ENCODE results near the gene ZBTB7C. TPM values are rescaled to one million over a fixed set of nuclear protein-coding genes. Genes with fewer than 3 reads are reported as not detected.

ZBTB7C gene
- polyA plus RNA-seq, 2 of the 4 experiments (the other 2 are of a cell fraction), result 0.10 to 0.12 TPM

GRCh38 chr18:48419277-48420022 is 10.3 kb upstream of the ZBTB7C start:
- no peak for ATAC-seq
- POLR2A ChIA-PET, result no interaction called here
- 67% methylated on average over 10 of the region's 10 CpGs for WGBS (ENCODE audit: missing lambda C conversion rate)

More at GRCh38 chr18:48419277-48420022, 10.3 kb upstream of the ZBTB7C start:
- Histone ChIP-seq H3K4me1 (no peaks in the 10 kb centered on the region), H3K9me3 (no peaks in the 10 kb centered on the region), H3K4me2 (no peak overlapping the region), H3K27ac (no peak overlapping the region), H3K4me3 (no peak overlapping the region)
- FAIRE-seq (no peak), DNase-seq (ENCODE audit: low read depth in 1 of 2, low spot score in 1 of 2) (no peak)
- CTCF ChIA-PET, result interaction anchor here (1.2 to 3.0 kb wide), 2 partner anchors 189 to 388 kb away, joined by 4 to 8 read pairs; no protein-coding TSS in a partner anchor
- TF ChIP-seq GATA3 (IDR thresholded peaks at IDR 0.05; ENCODE audit: borderline replicate concordance) (no peak), MAZ (IDR thresholded peaks at IDR 0.05; ENCODE audit: borderline replicate concordance, low read depth, low read length) (no peak), FOXS1 (CRISPR knock-in tag; IDR thresholded peaks at IDR 0.05) (no peak), POLR2A (IDR thresholded peaks at IDR 0.05; ENCODE audit: low read length) (no peak), ESRRA (IDR thresholded peaks at IDR 0.05; ENCODE audit: borderline replicate concordance, low read length) (no peak), FOSL2 (IDR thresholded peaks at IDR 0.05) (no peak), FOSL2 (CRISPR knock-in tag; IDR thresholded peaks at IDR 0.05) (no peak), ZNF302 (CRISPR knock-in tag; IDR thresholded peaks at IDR 0.05) (no peak), RCOR1 (IDR thresholded peaks at IDR 0.05; ENCODE audit: low read depth, low read length) (no peak), HDAC2 (IDR thresholded peaks at IDR 0.05) (no peak), KDM5A (IDR thresholded peaks at IDR 0.05) (no peak), KDM1A (IDR thresholded peaks at IDR 0.05; ENCODE audit: low read depth) (no peak), MAX (IDR thresholded peaks at IDR 0.05) (no peak), NPAS2 (CRISPR knock-in tag; IDR thresholded peaks at IDR 0.05; ENCODE audit: borderline replicate concordance) (no peak)
- TF ChIP-seq, protein P1, sequence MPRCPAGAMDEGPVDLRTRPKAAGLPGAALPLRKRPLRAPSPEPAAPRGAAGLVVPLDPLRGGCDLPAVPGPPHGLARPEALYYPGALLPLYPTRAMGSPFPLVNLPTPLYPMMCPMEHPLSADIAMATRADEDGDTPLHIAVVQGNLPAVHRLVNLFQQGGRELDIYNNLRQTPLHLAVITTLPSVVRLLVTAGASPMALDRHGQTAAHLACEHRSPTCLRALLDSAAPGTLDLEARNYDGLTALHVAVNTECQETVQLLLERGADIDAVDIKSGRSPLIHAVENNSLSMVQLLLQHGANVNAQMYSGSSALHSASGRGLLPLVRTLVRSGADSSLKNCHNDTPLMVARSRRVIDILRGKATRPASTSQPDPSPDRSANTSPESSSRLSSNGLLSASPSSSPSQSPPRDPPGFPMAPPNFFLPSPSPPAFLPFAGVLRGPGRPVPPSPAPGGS (IDR thresholded peaks at IDR 0.05), result no peak
- TF ChIP-seq, protein P2, sequence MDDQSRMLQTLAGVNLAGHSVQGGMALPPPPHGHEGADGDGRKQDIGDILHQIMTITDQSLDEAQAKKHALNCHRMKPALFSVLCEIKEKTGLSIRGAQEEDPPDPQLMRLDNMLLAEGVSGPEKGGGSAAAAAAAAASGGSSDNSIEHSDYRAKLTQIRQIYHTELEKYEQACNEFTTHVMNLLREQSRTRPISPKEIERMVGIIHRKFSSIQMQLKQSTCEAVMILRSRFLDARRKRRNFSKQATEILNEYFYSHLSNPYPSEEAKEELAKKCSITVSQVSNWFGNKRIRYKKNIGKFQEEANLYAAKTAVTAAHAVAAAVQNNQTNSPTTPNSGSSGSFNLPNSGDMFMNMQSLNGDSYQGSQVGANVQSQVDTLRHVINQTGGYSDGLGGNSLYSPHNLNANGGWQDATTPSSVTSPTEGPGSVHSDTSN (IDR thresholded peaks at IDR 0.05), result no peak
- TF ChIP-seq, protein P3, sequence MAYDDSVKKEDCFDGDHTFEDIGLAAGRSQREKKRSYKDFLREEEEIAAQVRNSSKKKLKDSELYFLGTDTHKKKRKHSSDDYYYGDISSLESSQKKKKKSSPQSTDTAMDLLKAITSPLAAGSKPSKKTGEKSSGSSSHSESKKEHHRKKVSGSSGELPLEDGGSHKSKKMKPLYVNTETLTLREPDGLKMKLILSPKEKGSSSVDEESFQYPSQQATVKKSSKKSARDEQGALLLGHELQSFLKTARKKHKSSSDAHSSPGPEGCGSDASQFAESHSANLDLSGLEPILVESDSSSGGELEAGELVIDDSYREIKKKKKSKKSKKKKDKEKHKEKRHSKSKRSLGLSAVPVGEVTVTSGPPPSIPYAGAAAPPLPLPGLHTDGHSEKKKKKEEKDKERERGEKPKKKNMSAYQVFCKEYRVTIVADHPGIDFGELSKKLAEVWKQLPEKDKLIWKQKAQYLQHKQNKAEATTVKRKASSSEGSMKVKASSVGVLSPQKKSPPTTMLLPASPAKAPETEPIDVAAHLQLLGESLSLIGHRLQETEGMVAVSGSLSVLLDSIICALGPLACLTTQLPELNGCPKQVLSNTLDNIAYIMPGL (CRISPR knock-in tag; IDR thresholded peaks at IDR 0.05; ENCODE audit: borderline replicate concordance), result no peak
- TF ChIP-seq, protein P4, sequence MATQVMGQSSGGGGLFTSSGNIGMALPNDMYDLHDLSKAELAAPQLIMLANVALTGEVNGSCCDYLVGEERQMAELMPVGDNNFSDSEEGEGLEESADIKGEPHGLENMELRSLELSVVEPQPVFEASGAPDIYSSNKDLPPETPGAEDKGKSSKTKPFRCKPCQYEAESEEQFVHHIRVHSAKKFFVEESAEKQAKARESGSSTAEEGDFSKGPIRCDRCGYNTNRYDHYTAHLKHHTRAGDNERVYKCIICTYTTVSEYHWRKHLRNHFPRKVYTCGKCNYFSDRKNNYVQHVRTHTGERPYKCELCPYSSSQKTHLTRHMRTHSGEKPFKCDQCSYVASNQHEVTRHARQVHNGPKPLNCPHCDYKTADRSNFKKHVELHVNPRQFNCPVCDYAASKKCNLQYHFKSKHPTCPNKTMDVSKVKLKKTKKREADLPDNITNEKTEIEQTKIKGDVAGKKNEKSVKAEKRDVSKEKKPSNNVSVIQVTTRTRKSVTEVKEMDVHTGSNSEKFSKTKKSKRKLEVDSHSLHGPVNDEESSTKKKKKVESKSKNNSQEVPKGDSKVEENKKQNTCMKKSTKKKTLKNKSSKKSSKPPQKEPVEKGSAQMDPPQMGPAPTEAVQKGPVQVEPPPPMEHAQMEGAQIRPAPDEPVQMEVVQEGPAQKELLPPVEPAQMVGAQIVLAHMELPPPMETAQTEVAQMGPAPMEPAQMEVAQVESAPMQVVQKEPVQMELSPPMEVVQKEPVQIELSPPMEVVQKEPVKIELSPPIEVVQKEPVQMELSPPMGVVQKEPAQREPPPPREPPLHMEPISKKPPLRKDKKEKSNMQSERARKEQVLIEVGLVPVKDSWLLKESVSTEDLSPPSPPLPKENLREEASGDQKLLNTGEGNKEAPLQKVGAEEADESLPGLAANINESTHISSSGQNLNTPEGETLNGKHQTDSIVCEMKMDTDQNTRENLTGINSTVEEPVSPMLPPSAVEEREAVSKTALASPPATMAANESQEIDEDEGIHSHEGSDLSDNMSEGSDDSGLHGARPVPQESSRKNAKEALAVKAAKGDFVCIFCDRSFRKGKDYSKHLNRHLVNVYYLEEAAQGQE (IDR thresholded peaks at IDR 0.05), result no peak

All from A549 (cell line).